Measurements from ENCODE around the gene NXNL1. TPM values are rescaled to one million over a fixed set of nuclear protein-coding genes. Genes with fewer than 3 reads are reported as not detected.
A peak's percentile ranks its signal among the peaks of the same experiment; 100 is the strongest.

The NXNL1 gene
- total and polyA plus RNA-seq, 2 of the 8 experiments (the other 6 are each of a cell fraction or from before 2014, with no cell fraction given) = not detected

DNA sequence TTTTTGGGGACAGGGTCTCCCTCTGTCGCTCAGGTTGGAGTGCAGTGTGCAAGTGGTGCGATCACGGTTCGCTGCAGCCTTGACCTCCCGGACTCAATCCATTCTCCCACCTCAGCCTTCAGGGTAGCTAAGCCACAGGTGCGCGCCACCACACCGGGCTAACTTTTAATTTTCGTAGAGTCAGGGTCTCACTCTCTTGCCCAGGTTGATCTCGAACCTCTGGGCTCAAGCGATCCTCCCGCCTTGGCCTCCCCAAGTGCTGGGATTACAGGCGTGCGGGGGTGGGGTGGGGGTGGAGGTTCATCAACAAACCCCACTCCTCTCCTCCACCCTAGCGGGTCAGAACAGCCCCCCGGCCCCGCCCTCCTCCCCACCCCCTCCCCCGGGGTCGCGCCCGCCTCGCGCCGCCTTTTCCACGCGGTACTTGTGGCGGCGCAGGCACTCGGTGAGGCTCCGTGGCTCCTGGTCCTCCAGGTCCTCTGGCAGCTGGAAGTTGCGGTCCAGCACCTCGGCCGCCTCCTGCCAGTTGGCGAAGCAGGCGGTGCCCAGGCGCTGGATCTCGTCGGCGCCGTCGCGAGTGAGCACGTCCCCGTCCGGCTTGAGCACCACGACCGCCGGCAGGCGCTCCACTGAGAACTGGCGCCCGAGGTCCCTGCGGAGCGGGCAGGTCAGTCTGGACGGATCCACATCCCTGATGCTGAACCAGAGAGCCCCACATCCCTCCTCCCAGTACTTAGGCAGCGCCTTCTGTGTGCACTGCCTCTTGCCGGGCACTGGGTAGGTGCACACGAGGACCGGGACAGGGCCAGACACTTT is 5.2 kb downstream of the NXNL1 start:
- Histone ChIP-seq H3K36me3 (ENCODE audit: control insufficient read depth in 2 of 4, insufficient read depth in 4 of 4, low read length in 3 of 4) (no peaks in the 10 kb centered on the region), H4K5ac (ENCODE audit: insufficient read length, low read depth, low read length) (peak overlapping the region; percentile 52), H2BK120ac (replicated peaks; ENCODE audit: low read depth, low read length) (no peak overlapping the region), H3K4me2 (ENCODE audit: insufficient read depth in 1 of 2, low read depth in 2 of 2, low read length in 2 of 2) (peak overlapping the region; percentile 58 to 73), H2AFZ (ENCODE audit: low read length) (peak overlapping the region; percentile 96), H3K9me3 (ENCODE audit: insufficient read depth in 2 of 2, low read depth in 1 of 2, low read length in 1 of 2) (no peaks in the 10 kb centered on the region), H3K23ac (ENCODE audit: insufficient read length) (no peak overlapping the region), H4K91ac (replicated peaks; ENCODE audit: insufficient read length, low read length) (peak overlapping the region; percentile 65), H2BK12ac (ENCODE audit: low read depth, low read length) (peak overlapping the region; percentile 55; the same call in 1 of the 2 replicates), H3K56ac (replicated peaks; ENCODE audit: insufficient read length, low read depth, low read length) (no peak overlapping the region), H4K8ac (ENCODE audit: extremely low read depth, insufficient read depth, low read length) (peak overlapping the region; percentile 68), H3K9ac (replicated peaks in 1 of 4; ENCODE audit: extremely low read depth in 1 of 4, low read depth in 3 of 4, low read length in 3 of 4) (no peak overlapping the region), H3K4me3 (ENCODE audit: extremely low read depth in 1 of 4, insufficient read depth in 2 of 4, low read depth in 3 of 4, low read length in 4 of 4) (peak overlapping the region in 2 of 4 experiments; percentile 9 to 38; a peak in 3 of 8 replicates), H2BK20ac (ENCODE audit: low read length) (no peak overlapping the region), H2BK15ac (ENCODE audit: low read length) (0 out of 2 replicates have a peak overlapping the region, but pooled peaks have one; percentile 81), H3K14ac (ENCODE audit: insufficient read length) (no peak overlapping the region), H3K23me2 (ENCODE audit: low read depth, low read length) (no peaks in the 10 kb centered on the region; the same call in 1 of the 2 replicates), H4K20me1 (replicated peaks in 1 of 2; ENCODE audit: control insufficient read depth in 1 of 2, insufficient read depth in 2 of 2, low read length in 2 of 2) (peaks cover 0 to 1% of the 10 kb centered on the region in 2 experiments), H2AK5ac (ENCODE audit: low read depth, low read length) (no peak overlapping the region), H3K27me3 (replicated peaks in 1 of 4; ENCODE audit: control insufficient read depth in 3 of 4, extremely low read depth in 1 of 4, insufficient read depth in 3 of 4, low read length in 3 of 4) (peaks cover 6 to 27% (median 22%) of the 10 kb centered on the region in 4 experiments), H3K79me1 (ENCODE audit: low read depth, low read length) (no peaks in the 10 kb centered on the region), H3K18ac (ENCODE audit: extremely low read depth, low read length) (peak overlapping the region; percentile 32), H3K79me2 (ENCODE audit: control insufficient read depth in 1 of 2, insufficient read depth in 2 of 2, low read length in 2 of 2) (no peaks in the 10 kb centered on the region), H2BK5ac (ENCODE audit: low read depth, low read length) (no peak overlapping the region), H3K4ac (replicated peaks; ENCODE audit: insufficient read length, low read depth, low read length) (no peak overlapping the region), H3K4me1 (replicated peaks in 1 of 4; ENCODE audit: control insufficient read depth in 3 of 4, insufficient read depth in 4 of 4, low read length in 3 of 4) (peaks cover 0 to 9% (median 4%) of the 10 kb centered on the region in 4 experiments; a peak in 5 of 7 replicates), H3K27ac (ENCODE audit: low read depth, low read length) (no peak overlapping the region)
- ChIA-PET POLR2A (ENCODE audit: partially characterized antibody) (interaction anchor here (1.4 kb wide), 1 partner anchor 10 kb away, joined by 13 read pairs; no protein-coding TSS in a partner anchor), CTCF (ENCODE audit: partially characterized antibody) (interaction anchor here (0.7 to 2.4 kb wide), 12 partner anchors 10 to 118 kb away, joined by 3 to 27 read pairs (median 5); partner anchors contain the start of gene BST2)
- DNase-seq (ENCODE audit: low read depth in 1 of 2, low spot score in 2 of 2) (peak in 1 of 2 experiments; percentile 67), FAIRE-seq (no peak)
- TF ChIP-seq, protein P1, sequence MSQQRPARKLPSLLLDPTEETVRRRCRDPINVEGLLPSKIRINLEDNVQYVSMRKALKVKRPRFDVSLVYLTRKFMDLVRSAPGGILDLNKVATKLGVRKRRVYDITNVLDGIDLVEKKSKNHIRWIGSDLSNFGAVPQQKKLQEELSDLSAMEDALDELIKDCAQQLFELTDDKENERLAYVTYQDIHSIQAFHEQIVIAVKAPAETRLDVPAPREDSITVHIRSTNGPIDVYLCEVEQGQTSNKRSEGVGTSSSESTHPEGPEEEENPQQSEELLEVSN (IDR thresholded peaks at IDR 0.05) = peak; percentile 69
- TF ChIP-seq EZH2 (IDR thresholded peaks at IDR 0.05; ENCODE audit: low read depth, low read length, severe bottlenecking) (peak; percentile 40), KDM1A (IDR thresholded peaks at IDR 0.05; ENCODE audit: borderline replicate concordance, low read length) (peak; percentile 74; the same call in 1 of the 2 replicates), HDAC2 (IDR thresholded peaks at IDR 0.05; ENCODE audit: borderline replicate concordance in 1 of 2, low read depth in 2 of 2, low read length in 2 of 2) (0 out of 4 replicates have a peak, but pooled peaks of 1 of the 2 experiments have one; percentile 22), POLR2AphosphoS5 (IDR thresholded peaks at IDR 0.05; ENCODE audit: low read depth, low read length) (no peak)
- 24% methylated on average over 45 of the region's 58 CpGs; no CpG with 5 or more reads in 1 of the 2 experiments for WGBS, 2 experiments (ENCODE audit: extremely low coverage in 1 of 2, insufficient coverage in 1 of 2, insufficient read length in 1 of 2, insufficient replicate concordance in 2 of 2, low coverage in 1 of 2, low lambda C conversion rate in 2 of 2, missing lambda C conversion rate in 1 of 2)

All from H1 (cell line).